Transverse colon (tissue), 3 donors: Measurements from ENCODE around the gene GLP1R.

Experiments
- CTCF ChIP-seq, 5 experiments: fragments of 200-600 bp in 3 of 5; fragments of 450-650 bp in 2 of 5; sonication (generic) in 3 of 5; IDR thresholded peaks; 1 replicate in 2 of 5; 2 replicates in 3 of 5; pipeline ENCODE4 v1.5.1; 2016 to 2017; ENCODE audit warnings: antibody characterized with exemption in 5 of 5, inconsistent platforms in 3 of 5, mild to moderate bottlenecking in 2 of 5, moderate library complexity in 1 of 5
- EP300 ChIP-seq: sonication (generic); formaldehyde crosslinking; IDR thresholded peaks from one replicate; pipeline ENCODE4 v1.6.1; 2017; ENCODE audit warnings: antibody characterized with exemption, low read depth
- POLR2A ChIP-seq: fragments of 450-650 bp; IDR thresholded peaks from one replicate; pipeline ENCODE4 v1.6.1; 2016; ENCODE audit warnings: antibody characterized with exemption, mild to moderate bottlenecking, moderate library complexity

GRCh38 chr6:39079197-39080125, 30.9 kb downstream of the GLP1R start:
- no peak for TF ChIP-seq CTCF (IDR thresholded peaks at IDR 0.05)
- TF ChIP-seq POLR2A: no peak
- no peak for TF ChIP-seq EP300
